Measurements from ENCODE around the gene SLC43A1. TPM values are rescaled to one million over a fixed set of nuclear protein-coding genes. Genes with fewer than 3 reads are reported as not detected.

Gene SLC43A1
- total and polyA plus RNA-seq, 4 donors, result 85.6 to 171 (median 107) TPM

DNA sequence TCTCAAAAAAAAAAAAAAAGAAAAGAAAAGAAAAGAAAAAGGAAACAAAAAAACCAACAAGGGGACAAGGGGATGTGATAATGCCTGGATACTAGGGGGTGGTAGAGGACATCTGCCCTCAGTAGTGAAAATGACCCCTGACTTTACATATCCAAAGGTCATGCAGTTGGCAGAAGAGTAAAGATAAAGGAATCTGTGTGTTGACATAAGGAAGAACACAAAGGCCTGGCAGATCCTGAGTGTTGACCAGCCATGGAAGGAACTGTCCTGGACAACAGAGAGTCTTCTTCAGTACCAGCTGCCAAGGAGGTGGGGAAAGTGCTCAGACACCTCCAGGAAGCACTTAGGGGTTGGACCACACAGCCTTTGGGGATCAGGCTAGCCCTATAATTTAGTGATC lies 12.6 kb downstream of the SLC43A1 start:
- no peak for DNase-seq (ENCODE audit: low spot score)

More for the DNA sequence above, 12.6 kb downstream of the SLC43A1 start:
- peaks cover 0 to 14% (median 10%) of the 10 kb centered on the region in 4 donors for H3K36me3 ChIP-seq (ENCODE audit: control insufficient read depth in 4 of 4, insufficient read depth in 3 of 4, low read depth in 1 of 4, low read length in 3 of 4)
- no peaks in the 10 kb centered on the region for H3K9me3 ChIP-seq (ENCODE audit: control insufficient read depth in 4 of 4, low read length in 3 of 4)
- H3K27me3 ChIP-seq (ENCODE audit: control insufficient read depth in 4 of 4, insufficient read depth in 4 of 4, low read length in 3 of 4), result no peaks in the 10 kb centered on the region
- H3K4me3 ChIP-seq (ENCODE audit: low read depth in 1 of 3, low read length in 3 of 3), result no peak overlapping the region
- H3K9ac ChIP-seq (ENCODE audit: low read depth in 1 of 2, low read length in 2 of 2), result no peak overlapping the region
- TF ChIP-seq FOXA2 (IDR thresholded peaks at IDR 0.05) (peak; percentile 82), RAD21 (IDR thresholded peaks at IDR 0.05) (peak in 1 of 2 donors; percentile 21), EGR1 (IDR thresholded peaks at IDR 0.05; ENCODE audit: low read depth in 2 of 2) (no peak), TAF1 (conservative IDR thresholded peaks at IDR 0.05) (no peak), SP1 (IDR thresholded peaks at IDR 0.05) (peak; percentile 60), GABPA (IDR thresholded peaks at IDR 0.05 in 1 of 2, conservative IDR thresholded peaks at IDR 0.05 in 1 of 2) (no peak), JUND (IDR thresholded peaks at IDR 0.05) (peak in 1 of 2 donors; percentile 62), HNF4A (conservative IDR thresholded peaks at IDR 0.05) (peak; percentile 82 to 90), RXRA (IDR thresholded peaks at IDR 0.05) (peak; percentile 82 to 84), FOXA1 (IDR thresholded peaks at IDR 0.05) (peak; percentile 47), YY1 (IDR thresholded peaks at IDR 0.05) (no peak), NR2F2 (IDR thresholded peaks at IDR 0.05) (peak; percentile 80), HNF4G (IDR thresholded peaks at IDR 0.05) (peak; percentile 30)
- TF ChIP-seq, protein P1, sequence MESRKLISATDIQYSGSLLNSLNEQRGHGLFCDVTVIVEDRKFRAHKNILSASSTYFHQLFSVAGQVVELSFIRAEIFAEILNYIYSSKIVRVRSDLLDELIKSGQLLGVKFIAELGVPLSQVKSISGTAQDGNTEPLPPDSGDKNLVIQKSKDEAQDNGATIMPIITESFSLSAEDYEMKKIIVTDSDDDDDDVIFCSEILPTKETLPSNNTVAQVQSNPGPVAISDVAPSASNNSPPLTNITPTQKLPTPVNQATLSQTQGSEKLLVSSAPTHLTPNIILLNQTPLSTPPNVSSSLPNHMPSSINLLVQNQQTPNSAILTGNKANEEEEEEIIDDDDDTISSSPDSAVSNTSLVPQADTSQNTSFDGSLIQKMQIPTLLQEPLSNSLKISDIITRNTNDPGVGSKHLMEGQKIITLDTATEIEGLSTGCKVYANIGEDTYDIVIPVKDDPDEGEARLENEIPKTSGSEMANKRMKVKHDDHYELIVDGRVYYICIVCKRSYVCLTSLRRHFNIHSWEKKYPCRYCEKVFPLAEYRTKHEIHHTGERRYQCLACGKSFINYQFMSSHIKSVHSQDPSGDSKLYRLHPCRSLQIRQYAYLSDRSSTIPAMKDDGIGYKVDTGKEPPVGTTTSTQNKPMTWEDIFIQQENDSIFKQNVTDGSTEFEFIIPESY (IDR thresholded peaks at IDR 0.05), result no peak
- TF ChIP-seq, protein P2, sequence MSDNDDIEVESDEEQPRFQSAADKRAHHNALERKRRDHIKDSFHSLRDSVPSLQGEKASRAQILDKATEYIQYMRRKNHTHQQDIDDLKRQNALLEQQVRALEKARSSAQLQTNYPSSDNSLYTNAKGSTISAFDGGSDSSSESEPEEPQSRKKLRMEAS (IDR thresholded peaks at IDR 0.05), result peak; percentile 42
- TF ChIP-seq, protein P3, sequence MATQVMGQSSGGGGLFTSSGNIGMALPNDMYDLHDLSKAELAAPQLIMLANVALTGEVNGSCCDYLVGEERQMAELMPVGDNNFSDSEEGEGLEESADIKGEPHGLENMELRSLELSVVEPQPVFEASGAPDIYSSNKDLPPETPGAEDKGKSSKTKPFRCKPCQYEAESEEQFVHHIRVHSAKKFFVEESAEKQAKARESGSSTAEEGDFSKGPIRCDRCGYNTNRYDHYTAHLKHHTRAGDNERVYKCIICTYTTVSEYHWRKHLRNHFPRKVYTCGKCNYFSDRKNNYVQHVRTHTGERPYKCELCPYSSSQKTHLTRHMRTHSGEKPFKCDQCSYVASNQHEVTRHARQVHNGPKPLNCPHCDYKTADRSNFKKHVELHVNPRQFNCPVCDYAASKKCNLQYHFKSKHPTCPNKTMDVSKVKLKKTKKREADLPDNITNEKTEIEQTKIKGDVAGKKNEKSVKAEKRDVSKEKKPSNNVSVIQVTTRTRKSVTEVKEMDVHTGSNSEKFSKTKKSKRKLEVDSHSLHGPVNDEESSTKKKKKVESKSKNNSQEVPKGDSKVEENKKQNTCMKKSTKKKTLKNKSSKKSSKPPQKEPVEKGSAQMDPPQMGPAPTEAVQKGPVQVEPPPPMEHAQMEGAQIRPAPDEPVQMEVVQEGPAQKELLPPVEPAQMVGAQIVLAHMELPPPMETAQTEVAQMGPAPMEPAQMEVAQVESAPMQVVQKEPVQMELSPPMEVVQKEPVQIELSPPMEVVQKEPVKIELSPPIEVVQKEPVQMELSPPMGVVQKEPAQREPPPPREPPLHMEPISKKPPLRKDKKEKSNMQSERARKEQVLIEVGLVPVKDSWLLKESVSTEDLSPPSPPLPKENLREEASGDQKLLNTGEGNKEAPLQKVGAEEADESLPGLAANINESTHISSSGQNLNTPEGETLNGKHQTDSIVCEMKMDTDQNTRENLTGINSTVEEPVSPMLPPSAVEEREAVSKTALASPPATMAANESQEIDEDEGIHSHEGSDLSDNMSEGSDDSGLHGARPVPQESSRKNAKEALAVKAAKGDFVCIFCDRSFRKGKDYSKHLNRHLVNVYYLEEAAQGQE (IDR thresholded peaks at IDR 0.05), result no peak
- TF ChIP-seq, protein P4, sequence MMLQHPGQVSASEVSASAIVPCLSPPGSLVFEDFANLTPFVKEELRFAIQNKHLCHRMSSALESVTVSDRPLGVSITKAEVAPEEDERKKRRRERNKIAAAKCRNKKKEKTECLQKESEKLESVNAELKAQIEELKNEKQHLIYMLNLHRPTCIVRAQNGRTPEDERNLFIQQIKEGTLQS (IDR thresholded peaks at IDR 0.05), result no peak
- TF ChIP-seq, protein P5, sequence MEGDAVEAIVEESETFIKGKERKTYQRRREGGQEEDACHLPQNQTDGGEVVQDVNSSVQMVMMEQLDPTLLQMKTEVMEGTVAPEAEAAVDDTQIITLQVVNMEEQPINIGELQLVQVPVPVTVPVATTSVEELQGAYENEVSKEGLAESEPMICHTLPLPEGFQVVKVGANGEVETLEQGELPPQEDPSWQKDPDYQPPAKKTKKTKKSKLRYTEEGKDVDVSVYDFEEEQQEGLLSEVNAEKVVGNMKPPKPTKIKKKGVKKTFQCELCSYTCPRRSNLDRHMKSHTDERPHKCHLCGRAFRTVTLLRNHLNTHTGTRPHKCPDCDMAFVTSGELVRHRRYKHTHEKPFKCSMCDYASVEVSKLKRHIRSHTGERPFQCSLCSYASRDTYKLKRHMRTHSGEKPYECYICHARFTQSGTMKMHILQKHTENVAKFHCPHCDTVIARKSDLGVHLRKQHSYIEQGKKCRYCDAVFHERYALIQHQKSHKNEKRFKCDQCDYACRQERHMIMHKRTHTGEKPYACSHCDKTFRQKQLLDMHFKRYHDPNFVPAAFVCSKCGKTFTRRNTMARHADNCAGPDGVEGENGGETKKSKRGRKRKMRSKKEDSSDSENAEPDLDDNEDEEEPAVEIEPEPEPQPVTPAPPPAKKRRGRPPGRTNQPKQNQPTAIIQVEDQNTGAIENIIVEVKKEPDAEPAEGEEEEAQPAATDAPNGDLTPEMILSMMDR (IDR thresholded peaks at IDR 0.05; ENCODE audit: low read depth, low read length, missing input control), result no peak
- H3K27ac ChIP-seq (ENCODE audit: low read depth in 1 of 2, low read length in 2 of 2), result peak overlapping the region in 1 of 2 donors; percentile 79
- H3K4me1 ChIP-seq (ENCODE audit: control insufficient read depth in 4 of 4, insufficient read depth in 4 of 4, low read length in 3 of 4), result peaks cover 42 to 66% (median 59%) of the 10 kb centered on the region in 4 donors

Data from liver (tissue), 9 donors.